SKM-1 treated with dmso at 0.1 percent for 144 hours (cell line): ENCODE data around the gene RNFT2.
"Not testable (repeated sequence)": the region's sequence is repeated elsewhere in the genome, so short reads cannot be mapped to it uniquely, and the experiment has no call there.

Experiments used
- DNase-seq: peaks from one replicate; lab custom pipeline; 2025; ENCODE audit not compliant: unreplicated experiment; lab: John Stamatoyannopoulos, UW

RNFT2 gene

GRCh38 chr12:116789562-116789961 is 51.4 kb downstream of the RNFT2 start:
- DNase-seq: not testable (repeated sequence)

- DNase-seq: no peak
Observed at GRCh38 chr12:116790066-116790465, 52.0 kb downstream of the RNFT2 start.

GRCh38 chr12:116792403-116792802 is 54.3 kb downstream of the RNFT2 start:
- no peak for DNase-seq

- no peak for DNase-seq
Observed at GRCh38 chr12:116794725-116795124, 56.6 kb downstream of the RNFT2 start.

GRCh38 chr12:116797885-116798284 is 59.8 kb downstream of the RNFT2 start:
- no peak for DNase-seq

GRCh38 chr12:116798719-116799118 is 60.6 kb downstream of the RNFT2 start:
- no peak for DNase-seq

GRCh38 chr12:116799955-116800354 is 61.8 kb downstream of the RNFT2 start:
- no peak for DNase-seq

GRCh38 chr12:116800918-116801317 is 62.8 kb downstream of the RNFT2 start:
- DNase-seq: no peak

- DNase-seq: no peak
Observed at GRCh38 chr12:116802018-116802417, 63.9 kb downstream of the RNFT2 start.

- no peak for DNase-seq
Observed at GRCh38 chr12:116803013-116803736, 65.1 kb downstream of the RNFT2 start.

GRCh38 chr12:116804051-116804450 is 65.9 kb downstream of the RNFT2 start:
- DNase-seq: no peak

- no peak for DNase-seq
Observed at GRCh38 chr12:116806845-116807440, 68.8 kb downstream of the RNFT2 start.

GRCh38 chr12:116807546-116807945 is 69.4 kb downstream of the RNFT2 start:
- DNase-seq: no peak

- DNase-seq: no peak
Observed at GRCh38 chr12:116808113-116809105, 70.3 kb downstream of the RNFT2 start.

- no peak for DNase-seq
Observed at GRCh38 chr12:116812238-116812637, 74.1 kb downstream of the RNFT2 start.

GRCh38 chr12:116813271-116814041 is 75.3 kb downstream of the RNFT2 start:
- DNase-seq: no peak

GRCh38 chr12:116814766-116815165 is 76.7 kb downstream of the RNFT2 start:
- DNase-seq: not testable (repeated sequence)

GRCh38 chr12:116818341-116818856 is 80.3 kb downstream of the RNFT2 start:
- no peak for DNase-seq

- peak; percentile 48 for DNase-seq
Observed at GRCh38 chr12:116818948-116819832, 81.1 kb downstream of the RNFT2 start.
